ENCODE data around the gene LIME1.
"Not testable (repeated sequence)": the region's sequence is repeated elsewhere in the genome, so short reads cannot be mapped to it uniquely, and the experiment has no call there.

Gene LIME1

DNA sequence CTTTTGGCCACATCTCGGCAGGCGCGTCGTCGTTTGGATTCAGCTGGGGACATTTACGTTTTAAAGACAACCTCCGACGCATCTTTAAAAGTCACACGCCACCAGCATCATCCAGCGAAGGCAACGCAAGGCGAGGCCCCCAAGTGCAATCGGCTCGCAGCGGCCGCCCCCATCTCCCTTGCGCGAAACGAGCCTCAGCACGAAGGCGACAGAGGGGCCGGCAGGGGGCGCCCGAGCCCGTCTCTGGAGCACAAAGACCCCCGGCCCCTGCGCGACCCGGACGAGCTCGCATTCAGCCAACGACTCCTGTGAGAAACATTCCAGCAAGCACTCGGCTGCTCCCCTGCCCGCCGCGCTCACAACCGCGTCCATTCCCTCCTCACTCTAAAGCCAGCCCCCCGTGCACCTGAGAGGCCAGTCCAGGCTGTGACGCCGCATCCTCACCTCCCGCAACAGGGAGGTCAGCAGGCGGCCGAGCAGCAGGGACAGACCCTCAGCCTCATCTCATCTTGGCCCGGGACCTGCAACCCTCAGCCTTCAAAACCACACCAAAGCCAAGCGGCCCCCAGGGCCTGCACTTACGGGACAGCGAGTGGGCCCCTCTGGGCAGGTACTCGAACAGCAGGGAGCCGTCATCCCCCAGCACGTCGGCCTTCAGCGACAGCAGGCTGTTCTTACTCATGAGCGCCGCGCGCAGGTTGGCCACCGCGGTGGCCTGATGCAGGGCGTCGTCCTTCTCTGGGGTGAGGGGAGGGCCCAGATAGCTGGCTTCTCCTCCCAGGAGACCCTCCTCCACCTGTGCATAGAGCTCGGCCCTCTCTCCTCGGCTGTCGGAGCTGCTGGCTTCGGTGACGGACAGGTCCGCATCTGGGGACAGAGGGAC, 38.9 kb downstream of the LIME1 start:
- Histone ChIP-seq H3K36me3 (ENCODE audit: control insufficient read depth, insufficient read depth, low read length) (no peaks in the 10 kb centered on the region), H3K27me3 (replicated peaks; ENCODE audit: control insufficient read depth, insufficient read depth, low read length) (no peaks in the 10 kb centered on the region), H3K4me3 (replicated peaks; ENCODE audit: low read depth, low read length) (no peak overlapping the region)
- no peak for DNase-seq (ENCODE audit: extremely low read depth, insufficient read length)
- TF ChIP-seq, protein P1, sequence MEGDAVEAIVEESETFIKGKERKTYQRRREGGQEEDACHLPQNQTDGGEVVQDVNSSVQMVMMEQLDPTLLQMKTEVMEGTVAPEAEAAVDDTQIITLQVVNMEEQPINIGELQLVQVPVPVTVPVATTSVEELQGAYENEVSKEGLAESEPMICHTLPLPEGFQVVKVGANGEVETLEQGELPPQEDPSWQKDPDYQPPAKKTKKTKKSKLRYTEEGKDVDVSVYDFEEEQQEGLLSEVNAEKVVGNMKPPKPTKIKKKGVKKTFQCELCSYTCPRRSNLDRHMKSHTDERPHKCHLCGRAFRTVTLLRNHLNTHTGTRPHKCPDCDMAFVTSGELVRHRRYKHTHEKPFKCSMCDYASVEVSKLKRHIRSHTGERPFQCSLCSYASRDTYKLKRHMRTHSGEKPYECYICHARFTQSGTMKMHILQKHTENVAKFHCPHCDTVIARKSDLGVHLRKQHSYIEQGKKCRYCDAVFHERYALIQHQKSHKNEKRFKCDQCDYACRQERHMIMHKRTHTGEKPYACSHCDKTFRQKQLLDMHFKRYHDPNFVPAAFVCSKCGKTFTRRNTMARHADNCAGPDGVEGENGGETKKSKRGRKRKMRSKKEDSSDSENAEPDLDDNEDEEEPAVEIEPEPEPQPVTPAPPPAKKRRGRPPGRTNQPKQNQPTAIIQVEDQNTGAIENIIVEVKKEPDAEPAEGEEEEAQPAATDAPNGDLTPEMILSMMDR (IDR thresholded peaks at IDR 0.05; ENCODE audit: insufficient read depth, low read length, poor library complexity, severe bottlenecking) = peak; percentile 10

DNA sequence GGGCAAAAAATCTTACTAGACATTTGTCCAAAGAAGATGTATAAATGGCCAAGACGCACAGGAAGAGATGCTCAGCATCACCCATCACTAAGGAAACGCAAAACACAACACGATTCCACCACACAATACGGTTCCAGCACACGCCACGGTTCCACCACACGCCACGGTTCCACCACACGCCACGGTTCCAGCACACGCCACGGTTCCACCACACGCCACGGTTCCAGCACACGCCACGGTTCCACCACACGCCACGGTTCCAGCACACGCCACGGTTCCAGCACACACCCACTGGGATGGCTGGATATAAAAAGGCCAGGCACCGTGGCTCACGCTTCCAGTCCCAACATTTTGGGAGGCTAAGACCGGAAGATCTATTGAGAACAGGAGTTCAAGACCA, 40.4 kb downstream of the LIME1 start:
- not testable (repeated sequence) for DNase-seq (ENCODE audit: extremely low read depth, insufficient read length); H3K4me3 ChIP-seq (replicated peaks; ENCODE audit: low read depth, low read length); H3K27me3 ChIP-seq (replicated peaks; ENCODE audit: control insufficient read depth, insufficient read depth, low read length); H3K36me3 ChIP-seq (ENCODE audit: control insufficient read depth, insufficient read depth, low read length)

DNA sequence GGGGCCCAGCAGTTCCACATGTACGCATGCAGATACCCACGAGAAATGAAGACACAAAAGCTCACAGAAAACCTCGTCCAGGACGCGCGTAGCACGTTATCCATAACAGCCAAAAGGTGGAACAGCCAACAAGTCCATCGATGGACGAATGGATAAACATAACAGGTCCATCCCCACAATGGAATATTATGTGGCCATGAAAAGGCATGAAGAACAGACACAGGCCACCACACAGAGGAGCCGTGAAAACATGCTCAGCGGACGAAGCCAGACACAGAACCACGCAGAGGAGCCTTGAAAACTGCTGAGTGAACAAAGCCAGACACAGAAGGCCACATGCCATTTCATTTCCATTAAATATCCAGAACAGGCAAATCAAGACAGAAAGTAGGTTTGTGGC, 41.1 kb downstream of the LIME1 start:
- H3K27me3 ChIP-seq (replicated peaks; ENCODE audit: control insufficient read depth, insufficient read depth, low read length) = no peaks in the 10 kb centered on the region
- TF ChIP-seq, protein P1 (IDR thresholded peaks at IDR 0.05; ENCODE audit: insufficient read depth, low read length, poor library complexity, severe bottlenecking) = no peak
- no peak for DNase-seq (ENCODE audit: extremely low read depth, insufficient read length)
- H3K4me3 ChIP-seq (replicated peaks; ENCODE audit: low read depth, low read length) = no peak overlapping the region
- no peaks in the 10 kb centered on the region for H3K36me3 ChIP-seq (ENCODE audit: control insufficient read depth, insufficient read depth, low read length)

DNA sequence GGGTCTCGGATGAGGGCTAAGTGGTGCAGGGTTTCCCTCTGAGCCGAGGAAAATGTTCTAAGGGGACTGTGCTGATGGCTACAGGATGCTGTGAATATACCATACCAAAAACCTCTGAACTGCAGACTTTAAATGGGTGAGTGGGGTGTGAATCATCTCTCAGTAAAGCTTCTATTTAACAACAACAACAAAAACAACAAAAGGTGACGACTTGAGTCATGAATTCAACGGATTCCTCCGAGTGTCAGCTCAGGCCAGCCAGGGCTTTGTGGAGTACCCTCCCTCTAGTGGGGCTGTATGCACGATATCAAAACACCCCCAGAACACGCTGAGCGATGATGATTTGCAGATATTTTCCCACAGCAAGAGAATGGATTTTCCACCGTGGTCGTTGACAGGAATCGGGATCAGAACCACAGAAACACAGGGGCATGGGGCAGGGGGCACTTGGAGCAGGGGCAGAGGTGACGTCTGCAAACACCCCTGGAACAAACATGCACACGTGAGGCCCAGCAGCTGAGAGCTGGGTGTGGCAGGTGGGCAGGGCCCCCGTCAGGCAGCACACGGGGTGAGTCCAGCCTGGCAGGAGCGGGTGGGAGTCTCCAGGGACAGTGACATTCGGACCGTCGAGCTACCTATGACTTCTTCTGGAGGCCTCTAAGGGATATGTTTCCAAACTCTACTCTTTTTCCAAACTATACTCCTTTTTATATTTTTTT, 41.7 kb downstream of the LIME1 start:
- no peaks in the 10 kb centered on the region for H3K36me3 ChIP-seq (ENCODE audit: control insufficient read depth, insufficient read depth, low read length)
- no peak overlapping the region for H3K4me3 ChIP-seq (replicated peaks; ENCODE audit: low read depth, low read length)
- H3K27me3 ChIP-seq (replicated peaks; ENCODE audit: control insufficient read depth, insufficient read depth, low read length) = no peaks in the 10 kb centered on the region
- no peak for DNase-seq (ENCODE audit: extremely low read depth, insufficient read length)
- TF ChIP-seq, protein P1 (IDR thresholded peaks at IDR 0.05; ENCODE audit: insufficient read depth, low read length, poor library complexity, severe bottlenecking) = no peak

DNA sequence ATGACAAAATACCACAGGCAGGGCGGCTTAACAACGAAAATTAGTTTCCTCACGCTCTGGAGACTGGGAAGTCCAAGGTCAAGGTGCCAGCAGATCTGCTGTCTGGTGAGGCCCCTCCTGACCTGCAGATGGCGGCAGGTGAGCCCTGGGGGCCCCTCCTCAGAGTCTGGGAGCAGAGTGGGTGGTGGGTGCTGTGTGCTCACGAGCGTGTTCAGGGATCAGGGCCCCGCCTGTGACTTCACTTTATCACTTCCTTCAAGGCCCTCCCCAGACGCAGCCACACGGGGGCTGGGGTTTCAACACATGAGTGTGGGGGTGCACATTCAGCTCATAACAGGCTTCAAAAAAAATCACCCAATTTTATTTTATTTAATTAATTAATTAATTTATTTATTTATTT, 42.4 kb downstream of the LIME1 start:
- TF ChIP-seq, protein P1 (IDR thresholded peaks at IDR 0.05; ENCODE audit: insufficient read depth, low read length, poor library complexity, severe bottlenecking) = no peak
- DNase-seq (ENCODE audit: extremely low read depth, insufficient read length) = no peak
- Histone ChIP-seq H3K36me3 (ENCODE audit: control insufficient read depth, insufficient read depth, low read length) (no peaks in the 10 kb centered on the region), H3K27me3 (replicated peaks; ENCODE audit: control insufficient read depth, insufficient read depth, low read length) (no peaks in the 10 kb centered on the region), H3K4me3 (replicated peaks; ENCODE audit: low read depth, low read length) (no peak overlapping the region)

DNA sequence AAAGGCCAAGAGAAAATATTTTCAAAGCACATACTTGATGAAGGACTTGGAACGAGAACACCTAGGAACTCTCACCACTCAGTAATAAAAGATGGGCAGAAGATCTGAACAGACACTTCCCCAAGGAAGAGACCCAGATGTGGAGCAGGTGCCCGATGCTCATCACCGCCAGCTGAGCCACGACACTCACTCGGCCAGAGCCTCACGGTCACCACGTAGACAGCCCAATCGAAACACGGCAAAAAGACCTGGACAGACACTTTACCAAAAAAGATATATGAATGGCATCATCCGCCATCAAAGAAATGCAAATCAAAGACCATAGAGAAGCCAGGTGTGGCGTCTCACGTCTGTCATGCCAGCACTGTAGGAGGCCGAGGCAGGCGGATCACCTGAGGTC, 44.7 kb downstream of the LIME1 start:
- TF ChIP-seq, protein P1 (IDR thresholded peaks at IDR 0.05; ENCODE audit: insufficient read depth, low read length, poor library complexity, severe bottlenecking) = no peak
- DNase-seq (ENCODE audit: extremely low read depth, insufficient read length) = no peak
- no peaks in the 10 kb centered on the region for H3K27me3 ChIP-seq (replicated peaks; ENCODE audit: control insufficient read depth, insufficient read depth, low read length)
- H3K4me3 ChIP-seq (replicated peaks; ENCODE audit: low read depth, low read length) = no peak overlapping the region
- H3K36me3 ChIP-seq (ENCODE audit: control insufficient read depth, insufficient read depth, low read length) = no peaks in the 10 kb centered on the region
